Measurements from ENCODE around the gene ARID1B. TPM values are rescaled to one million over a fixed set of nuclear protein-coding genes. Genes with fewer than 3 reads are reported as not detected.

ARID1B gene
- total RNA-seq, 5 donors from 2014 or later (not counting 1 experiment from before 2014, with no cell fraction given), result 103 to 161 (median 108) TPM

GRCh38 chr6:157054531-157054979 lies 277.4 kb downstream of the ARID1B start:
- Mint-ChIP-seq H3K9me3 (no peaks in the 10 kb centered on the region), H3K4me3 (peak overlapping the region in 1 of 3 donors; percentile 64), H3K27ac (peak overlapping the region; percentile 84 to 85), H3K4me1 (peaks cover 51 to 58% (median 55%) of the 10 kb centered on the region in 3 donors), H3K36me3 (peaks cover 3% of the 10 kb centered on the region), H3K27me3 (no peaks in the 10 kb centered on the region)
- Histone ChIP-seq H3K27ac (ENCODE audit: low read length) (peak overlapping the region; percentile 75), H3K4me3 (ENCODE audit: control insufficient read depth in 1 of 2, extremely low read depth in 1 of 2, low read length in 1 of 2) (no peak overlapping the region), H3K27me3 (replicated peaks in 1 of 2; ENCODE audit: control insufficient read depth in 2 of 2, extremely low read depth in 1 of 2, insufficient read depth in 2 of 2, low read length in 1 of 2) (no peaks in the 10 kb centered on the region), H3K9me3 (no peaks in the 10 kb centered on the region), H3K36me3 (ENCODE audit: control insufficient read depth in 2 of 2, extremely low read depth in 1 of 2, insufficient read depth in 1 of 2, low read length in 1 of 2) (peaks cover 0 to 5% of the 10 kb centered on the region in 2 donors), H3K4me1 (ENCODE audit: control insufficient read depth in 1 of 2, extremely low read depth in 1 of 2, insufficient read depth in 2 of 2, low read length in 2 of 2) (peaks cover 22 to 23% of the 10 kb centered on the region in 2 experiments)
- 29% methylated on average over 4 of the region's 4 CpGs for WGBS (ENCODE audit: insufficient coverage)
- ChIA-PET CTCF (interaction anchor here (0.8 to 1.7 kb wide), 10 partner anchors 9 to 126 kb away, joined by 3 to 8 read pairs (median 4); no protein-coding TSS in a partner anchor), POLR2A (interaction anchor here in 1 of 2 donors (0.6 to 0.7 kb wide), 3 partner anchors 8 to 24 kb away, joined by 3 read pairs; no protein-coding TSS in a partner anchor)
- ATAC-seq (replicated peaks in 1 of 4) (peak; percentile 87 to 98 (median 97)), DNase-seq (peak in 29 of 35 experiments; percentile 2 to 76 (median 25))

DNA sequence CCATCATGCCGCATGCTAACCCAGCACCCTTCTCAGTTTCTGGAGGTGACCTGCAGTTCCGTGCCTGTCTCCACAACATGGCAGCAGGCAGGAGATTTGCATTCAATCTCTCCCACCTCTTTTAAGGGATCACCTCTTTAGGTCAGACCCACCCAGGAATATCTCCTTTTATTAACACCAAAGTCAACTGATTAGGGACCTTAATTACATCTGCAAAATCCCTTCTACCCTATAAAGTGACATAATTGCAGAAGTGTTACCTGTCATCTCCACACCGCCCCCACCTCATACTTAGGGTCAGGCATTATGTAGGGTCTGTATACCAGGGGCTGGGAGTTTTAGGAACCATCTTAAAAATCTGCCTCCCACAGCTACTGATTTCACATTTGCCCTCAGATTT lies 278.7 kb downstream of the ARID1B start:
- Mint-ChIP-seq H3K27ac (peak overlapping the region; percentile 48 to 84), H3K9me3 (no peaks in the 10 kb centered on the region), H3K4me1 (peaks cover 55 to 62% (median 61%) of the 10 kb centered on the region in 3 donors), H3K36me3 (no peaks in the 10 kb centered on the region), H3K4me3 (peak overlapping the region in 1 of 3 donors; percentile 64), H3K27me3 (no peaks in the 10 kb centered on the region)
- H3K4me3 ChIP-seq (ENCODE audit: control insufficient read depth in 1 of 2, extremely low read depth in 1 of 2, low read length in 1 of 2), result no peak overlapping the region
- POLR2A ChIA-PET, result interaction anchor here in 1 of 2 donors (0.6 kb wide), 1 partner anchor 858 kb away, joined by 4 read pairs; no protein-coding TSS in a partner anchor
- 88% methylated on average over 2 of the region's 3 CpGs for WGBS (ENCODE audit: insufficient coverage)
- H3K4me1 ChIP-seq (ENCODE audit: control insufficient read depth in 1 of 2, extremely low read depth in 1 of 2, insufficient read depth in 2 of 2, low read length in 2 of 2), result peaks cover 22 to 23% of the 10 kb centered on the region in 2 experiments
- H3K27me3 ChIP-seq (replicated peaks in 1 of 2; ENCODE audit: control insufficient read depth in 2 of 2, extremely low read depth in 1 of 2, insufficient read depth in 2 of 2, low read length in 1 of 2), result no peaks in the 10 kb centered on the region
- peaks cover 0 to 5% of the 10 kb centered on the region in 2 donors for H3K36me3 ChIP-seq (ENCODE audit: control insufficient read depth in 2 of 2, extremely low read depth in 1 of 2, insufficient read depth in 1 of 2, low read length in 1 of 2)
- H3K9me3 ChIP-seq, result no peaks in the 10 kb centered on the region
- ATAC-seq (replicated peaks in 1 of 4) (no peak), DNase-seq (no peak)
- H3K27ac ChIP-seq (ENCODE audit: low read length), result peak overlapping the region; percentile 75
- CTCF ChIA-PET, result interaction anchor here (0.8 to 1.6 kb wide), 2 partner anchors 12 to 15 kb away, joined by 3 to 4 read pairs; no protein-coding TSS in a partner anchor

DNA sequence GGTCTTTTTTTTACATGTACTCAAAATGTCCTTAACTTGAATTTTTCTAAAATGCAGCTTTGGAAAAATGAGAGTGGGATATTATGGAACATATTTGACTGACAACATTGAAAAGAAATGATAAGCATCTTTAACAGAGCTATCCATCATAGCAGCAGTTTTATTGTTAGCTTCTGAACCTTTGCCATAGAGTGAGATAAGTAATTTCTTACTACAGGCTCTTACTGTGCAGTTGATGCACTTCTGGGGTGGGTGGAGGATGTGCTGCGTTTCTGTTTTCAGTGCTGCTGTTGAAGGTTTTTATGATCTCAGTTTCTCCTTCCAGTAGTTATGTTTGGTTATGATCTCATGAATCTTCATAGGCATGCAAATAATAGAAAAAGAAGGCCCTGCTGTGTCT lies 279.1 kb downstream of the ARID1B start:
- no CpG with 5 or more reads among the region's 1 CpG for WGBS (ENCODE audit: insufficient coverage)
- Mint-ChIP-seq H3K4me3 (peak overlapping the region in 1 of 3 donors; percentile 64), H3K27ac (peak overlapping the region; percentile 48 to 84), H3K4me1 (peaks cover 57 to 61% (median 60%) of the 10 kb centered on the region in 3 donors), H3K9me3 (no peaks in the 10 kb centered on the region), H3K27me3 (no peaks in the 10 kb centered on the region), H3K36me3 (no peaks in the 10 kb centered on the region)
- ChIA-PET CTCF (no interaction called here), POLR2A (interaction anchor here in 1 of 2 donors (0.6 kb wide), 1 partner anchor 858 kb away, joined by 4 read pairs; no protein-coding TSS in a partner anchor)
- Histone ChIP-seq H3K9me3 (no peaks in the 10 kb centered on the region), H3K4me3 (ENCODE audit: control insufficient read depth in 1 of 2, extremely low read depth in 1 of 2, low read length in 1 of 2) (no peak overlapping the region), H3K4me1 (ENCODE audit: control insufficient read depth in 1 of 2, extremely low read depth in 1 of 2, insufficient read depth in 2 of 2, low read length in 2 of 2) (peaks cover 22 to 23% of the 10 kb centered on the region in 2 experiments), H3K36me3 (ENCODE audit: control insufficient read depth in 2 of 2, extremely low read depth in 1 of 2, insufficient read depth in 1 of 2, low read length in 1 of 2) (peaks cover 0 to 5% of the 10 kb centered on the region in 2 donors), H3K27me3 (replicated peaks in 1 of 2; ENCODE audit: control insufficient read depth in 2 of 2, extremely low read depth in 1 of 2, insufficient read depth in 2 of 2, low read length in 1 of 2) (no peaks in the 10 kb centered on the region), H3K27ac (ENCODE audit: low read length) (peak overlapping the region; percentile 75)
- ATAC-seq (replicated peaks in 1 of 4) (no peak), DNase-seq (peak in 1 of 35 experiments; percentile 16)

GRCh38 chr6:157058574-157058973 lies 281.4 kb downstream of the ARID1B start:
- peaks cover 7% of the 10 kb centered on the region for H3K36me3 Mint-ChIP-seq
- DNase-seq, result peak in 5 of 35 experiments; percentile 2 to 23 (median 7)
- H3K36me3 ChIP-seq (ENCODE audit: control insufficient read depth in 2 of 2, extremely low read depth in 1 of 2, insufficient read depth in 1 of 2, low read length in 1 of 2), result peaks cover 0 to 5% of the 10 kb centered on the region in 2 donors
- no peaks in the 10 kb centered on the region for H3K9me3 Mint-ChIP-seq
- WGBS (ENCODE audit: insufficient coverage), result 80% methylated on average over 8 of the region's 9 CpGs
- ATAC-seq (replicated peaks in 1 of 4), result no peak
- H3K27ac Mint-ChIP-seq, result peak overlapping the region in 1 of 2 donors; percentile 70
- H3K27me3 Mint-ChIP-seq, result no peaks in the 10 kb centered on the region
- H3K4me1 Mint-ChIP-seq, result peaks cover 56 to 70% (median 64%) of the 10 kb centered on the region in 3 donors
- POLR2A ChIA-PET, result no interaction called here
- no peaks in the 10 kb centered on the region for H3K9me3 ChIP-seq
- H3K4me3 ChIP-seq (ENCODE audit: control insufficient read depth in 1 of 2, extremely low read depth in 1 of 2, low read length in 1 of 2), result no peak overlapping the region
- no peak overlapping the region for H3K4me3 Mint-ChIP-seq
- no peak overlapping the region for H3K27ac ChIP-seq (ENCODE audit: low read length)
- H3K27me3 ChIP-seq (replicated peaks in 1 of 2; ENCODE audit: control insufficient read depth in 2 of 2, extremely low read depth in 1 of 2, insufficient read depth in 2 of 2, low read length in 1 of 2), result no peaks in the 10 kb centered on the region
- peaks cover 23 to 24% of the 10 kb centered on the region in 2 experiments for H3K4me1 ChIP-seq (ENCODE audit: control insufficient read depth in 1 of 2, extremely low read depth in 1 of 2, insufficient read depth in 2 of 2, low read length in 2 of 2)
- CTCF ChIA-PET, result interaction anchor here (0.6 to 1.4 kb wide), 4 partner anchors 10 to 237 kb away, joined by 3 to 4 read pairs (median 4); no protein-coding TSS in a partner anchor

- no peak for DNase-seq
- no CpG with 5 or more reads among the region's 4 CpGs for WGBS (ENCODE audit: insufficient coverage)
- no peaks in the 10 kb centered on the region for H3K27me3 ChIP-seq (replicated peaks in 1 of 2; ENCODE audit: control insufficient read depth in 2 of 2, extremely low read depth in 1 of 2, insufficient read depth in 2 of 2, low read length in 1 of 2)
- Mint-ChIP-seq H3K27ac (no peak overlapping the region), H3K4me1 (peaks cover 52 to 66% (median 65%) of the 10 kb centered on the region in 3 donors), H3K9me3 (no peaks in the 10 kb centered on the region), H3K36me3 (peaks cover 16% of the 10 kb centered on the region), H3K4me3 (no peak overlapping the region), H3K27me3 (no peaks in the 10 kb centered on the region)
- no peaks in the 10 kb centered on the region for H3K9me3 ChIP-seq
- CTCF ChIA-PET, result interaction anchor here in 1 of 2 donors (1.4 kb wide), 1 partner anchor 22 kb away, joined by 4 read pairs; no protein-coding TSS in a partner anchor
- peaks cover 15 to 16% of the 10 kb centered on the region in 2 experiments for H3K4me1 ChIP-seq (ENCODE audit: control insufficient read depth in 1 of 2, extremely low read depth in 1 of 2, insufficient read depth in 2 of 2, low read length in 2 of 2)
- peaks cover 0 to 5% of the 10 kb centered on the region in 2 donors for H3K36me3 ChIP-seq (ENCODE audit: control insufficient read depth in 2 of 2, extremely low read depth in 1 of 2, insufficient read depth in 1 of 2, low read length in 1 of 2)
- no peak overlapping the region for H3K27ac ChIP-seq (ENCODE audit: low read length)
- ATAC-seq (replicated peaks in 1 of 4), result no peak
- POLR2A ChIA-PET, result no interaction called here
- H3K4me3 ChIP-seq (ENCODE audit: control insufficient read depth in 1 of 2, extremely low read depth in 1 of 2, low read length in 1 of 2), result no peak overlapping the region
These were observed 282.6 kb downstream of the ARID1B start for GRCh38 chr6:157059781-157060180.

GRCh38 chr6:157060440-157060952 lies 283.3 kb downstream of the ARID1B start:
- H3K4me1 ChIP-seq (ENCODE audit: control insufficient read depth in 1 of 2, extremely low read depth in 1 of 2, insufficient read depth in 2 of 2, low read length in 2 of 2), result peaks cover 9 to 11% of the 10 kb centered on the region in 2 experiments
- CTCF ChIA-PET, result interaction anchor here in 1 of 2 donors (0.5 kb wide), 1 partner anchor 27 kb away, joined by 3 read pairs; no protein-coding TSS in a partner anchor
- Mint-ChIP-seq H3K27me3 (no peaks in the 10 kb centered on the region), H3K27ac (no peak overlapping the region), H3K4me3 (no peak overlapping the region), H3K36me3 (peaks cover 16% of the 10 kb centered on the region), H3K4me1 (peaks cover 46 to 61% (median 61%) of the 10 kb centered on the region in 3 donors), H3K9me3 (no peaks in the 10 kb centered on the region)
- H3K27ac ChIP-seq (ENCODE audit: low read length), result no peak overlapping the region
- H3K9me3 ChIP-seq, result no peaks in the 10 kb centered on the region
- peaks cover 0 to 5% of the 10 kb centered on the region in 2 donors for H3K36me3 ChIP-seq (ENCODE audit: control insufficient read depth in 2 of 2, extremely low read depth in 1 of 2, insufficient read depth in 1 of 2, low read length in 1 of 2)
- DNase-seq (no peak), ATAC-seq (replicated peaks in 1 of 4) (no peak)
- H3K4me3 ChIP-seq (ENCODE audit: control insufficient read depth in 1 of 2, extremely low read depth in 1 of 2, low read length in 1 of 2), result no peak overlapping the region
- H3K27me3 ChIP-seq (replicated peaks in 1 of 2; ENCODE audit: control insufficient read depth in 2 of 2, extremely low read depth in 1 of 2, insufficient read depth in 2 of 2, low read length in 1 of 2), result no peaks in the 10 kb centered on the region
- POLR2A ChIA-PET, result no interaction called here
- no CpG with 5 or more reads among the region's 1 CpG for WGBS (ENCODE audit: insufficient coverage)

All from T-cell (primary cell).